Fibroblast of mammary gland (primary cell): ENCODE results near the gene CATSPERD.
"Not testable (repeated sequence)": the region's sequence is repeated elsewhere in the genome, so short reads cannot be mapped to it uniquely, and the experiment has no call there.

Experiments
- DNase-seq: peaks from one replicate; pipeline ENCODE4 v3.0.0-alpha.2; 2010; ENCODE audit warnings: low read depth
- H3K4me3 ChIP-seq: 2 replicates; pipeline ENCODE4 v1.5.1; 2011; ENCODE audit warnings: low read depth, mild to moderate bottlenecking, low read length, moderate library complexity; ENCODE audit not compliant: control insufficient read depth
- CTCF ChIP-seq: conservative IDR thresholded peaks from 2 replicates; pipeline ENCODE4 v1.5.1; 2011; ENCODE audit warnings: low read depth, low read length, inconsistent platforms; ENCODE audit not compliant: control insufficient read depth, insufficient read depth

The CATSPERD gene

GRCh38 chr19:5686647-5687359 lies 33.6 kb upstream of the CATSPERD start:
- DNase-seq, result peak; percentile 90
- TF ChIP-seq CTCF, result peak; percentile 64
- peak overlapping the region; percentile 46 for H3K4me3 ChIP-seq

- DNase-seq, result no peak
- peak overlapping the region; percentile 34 for H3K4me3 ChIP-seq
- TF ChIP-seq CTCF, result no peak
Observed at GRCh38 chr19:5687360-5688198, 32.9 kb upstream of the CATSPERD start.

- not testable (repeated sequence) for H3K4me3 ChIP-seq, DNase-seq
Observed at GRCh38 chr19:5688262-5688881, 32.1 kb upstream of the CATSPERD start.

DNA sequence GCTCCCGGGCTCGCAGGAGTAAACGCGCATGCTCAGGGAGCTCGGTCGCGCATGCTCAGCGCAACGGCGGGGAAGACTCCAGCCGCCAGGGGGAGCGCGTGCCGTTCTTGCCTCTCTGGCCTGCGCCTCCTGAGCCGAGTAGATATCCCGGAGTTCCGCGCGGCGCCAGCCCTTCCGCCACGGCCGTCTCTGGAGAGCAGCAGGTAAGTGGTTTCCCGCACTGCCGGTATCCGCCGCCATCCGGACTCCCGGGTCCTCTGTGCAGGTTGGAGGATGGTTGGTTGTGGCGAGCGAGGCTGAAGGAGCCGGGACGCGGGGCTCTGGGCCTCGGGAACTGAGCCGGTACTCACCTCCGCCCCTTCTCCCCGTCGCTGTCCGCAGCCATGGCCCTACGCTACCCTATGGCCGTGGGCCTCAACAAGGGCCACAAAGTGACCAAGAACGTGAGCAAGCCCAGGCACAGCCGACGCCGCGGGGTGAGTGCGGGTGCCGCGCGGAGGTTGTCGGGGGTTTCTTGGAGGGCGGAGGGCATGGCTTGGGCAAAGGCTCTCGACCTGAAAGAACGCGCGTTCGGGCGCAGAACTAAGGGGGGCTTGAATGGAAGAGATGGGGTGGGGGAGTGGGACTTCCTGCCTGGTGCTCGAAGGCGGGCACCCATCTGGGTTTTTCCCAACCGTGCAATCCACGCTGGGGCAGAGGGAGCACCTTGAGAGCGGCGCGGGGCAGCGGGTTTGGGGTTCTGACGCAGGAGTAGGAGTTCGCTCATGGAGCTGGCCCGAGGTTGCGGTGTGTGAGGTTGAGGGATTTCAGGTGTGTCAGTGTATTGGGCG lies 30.1 kb upstream of the CATSPERD start, which contains the start of gene RPL36:
RPL36 (plus strand) TSS at position 171 of the 830 bp plus-strand sequence; CDS start at position 384, 213 bp downstream.
- peak; percentile 86 for TF ChIP-seq CTCF
- peak; percentile 94 for DNase-seq
- peak within 1 kb of the TSS; percentile 97 for H3K4me3 ChIP-seq

DNA sequence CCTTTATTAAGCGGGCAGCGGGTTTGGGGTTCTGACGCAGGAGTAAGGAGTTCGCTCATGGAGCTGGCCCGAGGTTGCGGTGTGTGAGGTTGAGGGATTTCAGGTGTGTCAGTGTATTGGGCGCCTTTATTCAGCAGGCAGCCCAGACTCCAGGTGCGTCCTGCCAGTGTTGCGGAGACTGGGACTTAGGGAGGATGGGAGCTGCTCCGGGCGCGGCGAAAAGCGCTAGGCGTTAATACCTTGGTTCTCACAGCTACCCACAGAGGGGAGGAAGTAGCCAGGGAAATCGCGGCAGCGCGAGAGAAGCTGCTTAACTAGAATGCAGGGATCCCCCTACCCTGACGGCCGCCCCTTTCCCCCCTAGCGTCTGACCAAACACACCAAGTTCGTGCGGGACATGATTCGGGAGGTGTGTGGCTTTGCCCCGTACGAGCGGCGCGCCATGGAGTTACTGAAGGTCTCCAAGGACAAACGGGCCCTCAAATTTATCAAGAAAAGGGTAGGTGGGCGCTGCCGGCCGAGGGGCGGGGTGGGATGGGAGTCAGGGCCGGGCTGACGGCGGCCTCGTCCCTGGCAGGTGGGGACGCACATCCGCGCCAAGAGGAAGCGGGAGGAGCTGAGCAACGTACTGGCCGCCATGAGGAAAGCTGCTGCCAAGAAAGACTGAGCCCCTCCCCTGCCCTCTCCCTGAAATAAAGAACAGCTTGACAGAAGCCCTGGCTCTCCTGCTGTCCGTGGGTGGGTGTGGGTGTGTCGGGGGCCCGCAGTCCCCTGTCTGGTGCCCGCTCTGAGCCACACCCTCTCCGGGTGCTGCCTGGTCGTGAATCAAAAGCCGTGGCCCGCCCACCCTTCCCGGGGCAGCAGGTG lies 29.2 kb upstream of the CATSPERD start:
- DNase-seq, result peak; percentile 74
- no peak for TF ChIP-seq CTCF
- H3K4me3 ChIP-seq, result peak overlapping the region; percentile 97

- DNase-seq, result peak; percentile 43
- no peak for TF ChIP-seq CTCF
- H3K4me3 ChIP-seq, result peak overlapping the region; percentile 97
Observed at GRCh38 chr19:5691822-5692722, 28.4 kb upstream of the CATSPERD start.
